ENCODE measurements around the gene GPX2. TPM values are rescaled to one million over a fixed set of nuclear protein-coding genes. Genes with fewer than 3 reads are reported as not detected.

Gene GPX2
- total and polyA plus RNA-seq, 2 of the 8 experiments (the other 6 are each of a cell fraction or from before 2014, with no cell fraction given) = 0.30 to 0.89 TPM

DNA sequence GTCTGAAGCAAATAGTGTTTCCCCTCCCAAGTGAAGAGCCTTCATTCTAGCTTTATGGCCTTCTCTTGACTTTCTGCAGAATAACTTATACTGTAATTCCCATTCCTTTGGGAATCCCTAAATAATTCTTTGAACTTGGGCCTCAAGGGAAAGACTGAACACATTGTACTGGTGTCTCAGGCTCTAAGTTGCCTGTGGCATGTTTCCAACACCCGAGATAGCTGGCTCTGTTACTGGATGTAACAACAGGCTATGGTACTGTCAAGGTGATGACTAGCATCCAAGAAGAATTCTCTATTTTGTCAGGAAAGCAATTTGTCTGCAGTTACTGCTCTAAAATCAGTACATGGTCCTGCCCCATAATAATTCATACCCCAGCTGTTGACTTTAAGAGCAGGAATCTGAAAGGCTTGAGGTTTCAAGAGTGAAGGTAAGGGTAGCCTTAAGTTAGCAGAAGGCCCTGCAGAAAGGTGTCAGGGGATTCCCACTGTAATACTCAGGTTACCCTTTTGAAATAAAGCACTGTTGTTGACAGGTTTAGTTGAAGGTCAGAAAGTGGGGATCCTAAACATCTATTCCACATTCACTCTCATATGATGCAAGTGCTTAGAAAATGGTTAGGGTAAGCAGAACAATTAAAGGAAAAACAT lies 5.2 kb downstream of the GPX2 start:
- Histone ChIP-seq H2BK20ac (ENCODE audit: low read length) (no peak overlapping the region), H3K27ac (ENCODE audit: low read depth, low read length) (no peak overlapping the region), H3K27me3 (replicated peaks in 1 of 4; ENCODE audit: control insufficient read depth in 3 of 4, extremely low read depth in 1 of 4, insufficient read depth in 3 of 4, low read length in 3 of 4) (no peaks in the 10 kb centered on the region), H2BK5ac (ENCODE audit: low read depth, low read length) (no peak overlapping the region), H3K4me2 (ENCODE audit: insufficient read depth in 1 of 2, low read depth in 2 of 2, low read length in 2 of 2) (no peak overlapping the region), H3K9ac (replicated peaks in 1 of 4; ENCODE audit: extremely low read depth in 1 of 4, low read depth in 3 of 4, low read length in 3 of 4) (no peak overlapping the region), H3K4me1 (replicated peaks in 1 of 4; ENCODE audit: control insufficient read depth in 3 of 4, insufficient read depth in 4 of 4, low read length in 3 of 4) (peaks cover 0 to under 1% (median 0%) of the 10 kb centered on the region in 4 experiments; a peak in 1 of 7 replicates), H4K8ac (ENCODE audit: extremely low read depth, insufficient read depth, low read length) (no peak overlapping the region), H3K36me3 (ENCODE audit: control insufficient read depth in 2 of 4, insufficient read depth in 4 of 4, low read length in 3 of 4) (peaks cover 0 to 15% (median 4%) of the 10 kb centered on the region in 4 experiments; a peak in 4 of 8 replicates), H3K14ac (ENCODE audit: insufficient read length) (no peak overlapping the region), H3K4ac (replicated peaks; ENCODE audit: insufficient read length, low read depth, low read length) (no peak overlapping the region), H2BK12ac (ENCODE audit: low read depth, low read length) (no peak overlapping the region), H2BK120ac (replicated peaks; ENCODE audit: low read depth, low read length) (no peak overlapping the region), H3K4me3 (ENCODE audit: extremely low read depth in 1 of 4, insufficient read depth in 2 of 4, low read depth in 3 of 4, low read length in 4 of 4) (no peak overlapping the region), H3K18ac (ENCODE audit: extremely low read depth, low read length) (no peak overlapping the region), H2BK15ac (ENCODE audit: low read length) (no peak overlapping the region), H3K79me1 (ENCODE audit: low read depth, low read length) (no peaks in the 10 kb centered on the region; the same call in 1 of the 2 replicates), H4K5ac (ENCODE audit: insufficient read length, low read depth, low read length) (no peak overlapping the region), H3K23me2 (ENCODE audit: low read depth, low read length) (no peaks in the 10 kb centered on the region; the same call in 1 of the 2 replicates), H3K79me2 (ENCODE audit: control insufficient read depth in 1 of 2, insufficient read depth in 2 of 2, low read length in 2 of 2) (no peaks in the 10 kb centered on the region), H4K20me1 (replicated peaks in 1 of 2; ENCODE audit: control insufficient read depth in 1 of 2, insufficient read depth in 2 of 2, low read length in 2 of 2) (no peaks in the 10 kb centered on the region), H3K56ac (replicated peaks; ENCODE audit: insufficient read length, low read depth, low read length) (no peak overlapping the region), H3K9me3 (ENCODE audit: insufficient read depth in 2 of 2, low read depth in 1 of 2, low read length in 1 of 2) (no peaks in the 10 kb centered on the region), H4K91ac (replicated peaks; ENCODE audit: insufficient read length, low read length) (no peak overlapping the region), H2AK5ac (ENCODE audit: low read depth, low read length) (no peak overlapping the region), H2AFZ (ENCODE audit: low read length) (no peak overlapping the region), H3K23ac (ENCODE audit: insufficient read length) (no peak overlapping the region)
- no peak for FAIRE-seq
- WGBS, 2 experiments (ENCODE audit: extremely low coverage in 1 of 2, insufficient coverage in 1 of 2, insufficient read length in 1 of 2, insufficient replicate concordance in 2 of 2, low coverage in 1 of 2, low lambda C conversion rate in 2 of 2, missing lambda C conversion rate in 1 of 2) = 80% methylated on average over 1 of the region's 1 CpG; no CpG with 5 or more reads in 1 of the 2 experiments
- no peak for DNase-seq (ENCODE audit: low read depth in 1 of 2, low spot score in 2 of 2)
- ChIA-PET POLR2A (ENCODE audit: partially characterized antibody) (interaction anchor here (0.6 kb wide), 1 partner anchor 13 kb away, joined by 3 read pairs; no protein-coding TSS in a partner anchor), CTCF (ENCODE audit: partially characterized antibody) (interaction anchor here (0.7 to 2.6 kb wide), 12 partner anchors 10 to 138 kb away, joined by 3 to 14 read pairs (median 4); no protein-coding TSS in a partner anchor)
- TF ChIP-seq RBBP5 (IDR thresholded peaks at IDR 0.05; ENCODE audit: borderline replicate concordance, low read depth, low read length) = no peak
